ENCODE results near the gene RAVER1. TPM values are rescaled to one million over a fixed set of nuclear protein-coding genes. Genes with fewer than 3 reads are reported as not detected.
A peak's percentile ranks its signal among the peaks of the same experiment; 100 is the strongest.

RAVER1 gene
- total and polyA plus RNA-seq, 9 of the 15 experiments (the other 6 are each of a cell fraction or from before 2014, with no cell fraction given), result 0.06 to 113 (median 7.0) TPM

GRCh38 chr19:10332965-10333757 is at the start of gene RAVER1 (continued):
- TF ChIP-seq ZNF518B (CRISPR knock-in tag; IDR thresholded peaks at IDR 0.05) (no peak), E2F4 (CRISPR knock-in tag; IDR thresholded peaks at IDR 0.05; ENCODE audit: low read depth) (peak; percentile 85), ZNF79 (CRISPR knock-in tag; IDR thresholded peaks at IDR 0.05; ENCODE audit: low read depth) (no peak), ESRRB (CRISPR knock-in tag; IDR thresholded peaks at IDR 0.05; ENCODE audit: borderline replicate concordance) (no peak), NFE2 (IDR thresholded peaks at IDR 0.05; ENCODE audit: low read depth) (0 out of 2 replicates have a peak, but pooled peaks have one; percentile 17), NR4A1 (CRISPR knock-in tag; IDR thresholded peaks at IDR 0.05) (no peak), NR4A1 (tag; IDR thresholded peaks at IDR 0.05) (no peak; the same call in 1 of the 2 replicates), REST (IDR thresholded peaks at IDR 0.05; ENCODE audit: borderline replicate concordance) (no peak), REST (CRISPR knock-in tag; IDR thresholded peaks at IDR 0.05; ENCODE audit: low read depth) (no peak), CHD2 (IDR thresholded peaks at IDR 0.05; ENCODE audit: low read depth, low read length) (peak; percentile 30; the same call in 1 of the 2 replicates), CEBPG (CRISPR knock-in tag; IDR thresholded peaks at IDR 0.05) (no peak; the same call in 1 of the 2 replicates), CEBPG (tag; conservative IDR thresholded peaks at IDR 0.05 in 1 of 2, IDR thresholded peaks at IDR 0.05 in 1 of 2) (no peak)

Data from K562 (cell line).